HG02885 (cell line): ENCODE measurements around the gene PPP6R3.

Experiments
- ATAC-seq: cut with Tn5 transposase; IDR thresholded peaks from one replicate; pipeline ENCODE4 v1.9.1; 2021; ENCODE audit warnings: mild to moderate bottlenecking; ENCODE audit not compliant: unreplicated experiment, poor library complexity

Gene PPP6R3

DNA sequence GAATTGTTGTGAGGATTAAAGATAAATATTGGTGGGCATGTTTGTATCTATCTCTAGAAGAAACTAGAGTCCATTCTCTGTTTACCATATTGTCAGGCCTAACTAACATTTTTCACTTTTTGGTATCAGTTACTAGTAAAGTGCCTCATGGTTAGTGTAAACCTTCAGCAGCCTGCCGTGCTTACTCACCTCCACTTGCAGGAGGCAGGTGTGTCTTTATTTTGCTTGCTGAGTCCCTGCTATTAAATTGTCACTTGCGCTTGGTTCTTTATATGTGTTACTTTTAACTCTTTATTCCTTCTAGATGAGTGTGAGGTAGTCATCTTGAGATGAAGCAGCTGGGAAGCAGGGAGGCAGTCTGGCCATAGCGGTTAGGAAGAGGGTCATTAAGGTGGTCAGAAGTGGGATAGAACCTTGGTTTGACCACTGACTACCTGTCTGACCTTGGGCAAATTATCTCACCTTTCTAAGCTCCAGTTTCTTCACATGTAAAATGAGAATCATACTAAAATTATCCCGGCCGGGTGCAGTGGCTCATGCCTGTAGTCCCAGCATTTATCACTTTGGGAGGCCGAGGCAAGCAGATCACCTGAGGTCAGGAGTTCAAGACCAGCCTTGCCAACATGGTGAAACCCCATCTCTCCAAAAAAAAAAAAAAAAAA, 21.2 kb downstream of the PPP6R3 start:
- ATAC-seq: no peak

GRCh38 chr11:68488623-68489022, 28.1 kb downstream of the PPP6R3 start:
- ATAC-seq: no peak

DNA sequence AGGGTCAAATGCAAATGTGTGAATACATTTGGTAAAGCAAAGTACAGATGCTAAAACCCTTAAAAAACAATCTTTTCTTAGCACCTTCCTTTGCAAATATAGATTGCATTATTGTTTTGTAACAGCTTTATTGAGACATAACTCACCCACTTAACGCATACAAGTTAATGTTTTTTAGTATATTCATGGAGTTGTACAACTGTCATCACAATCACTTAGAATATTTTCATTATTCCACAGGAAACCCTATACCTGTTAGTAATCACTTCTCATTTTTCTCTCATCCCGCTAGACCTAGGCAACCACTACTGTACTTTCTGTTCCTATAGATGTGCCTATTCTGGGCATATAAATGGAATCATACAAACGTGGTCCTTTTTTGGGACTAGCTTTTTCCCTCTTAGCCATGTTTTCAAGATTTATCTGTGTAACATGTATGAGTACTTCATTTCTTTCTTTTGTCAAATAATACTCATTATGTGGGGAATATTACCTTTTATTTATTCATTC, 34.7 kb downstream of the PPP6R3 start:
- ATAC-seq: no peak

GRCh38 chr11:68495872-68496271, 35.3 kb downstream of the PPP6R3 start:
- ATAC-seq: no peak

GRCh38 chr11:68497761-68498160, 37.2 kb downstream of the PPP6R3 start:
- ATAC-seq: no peak

DNA sequence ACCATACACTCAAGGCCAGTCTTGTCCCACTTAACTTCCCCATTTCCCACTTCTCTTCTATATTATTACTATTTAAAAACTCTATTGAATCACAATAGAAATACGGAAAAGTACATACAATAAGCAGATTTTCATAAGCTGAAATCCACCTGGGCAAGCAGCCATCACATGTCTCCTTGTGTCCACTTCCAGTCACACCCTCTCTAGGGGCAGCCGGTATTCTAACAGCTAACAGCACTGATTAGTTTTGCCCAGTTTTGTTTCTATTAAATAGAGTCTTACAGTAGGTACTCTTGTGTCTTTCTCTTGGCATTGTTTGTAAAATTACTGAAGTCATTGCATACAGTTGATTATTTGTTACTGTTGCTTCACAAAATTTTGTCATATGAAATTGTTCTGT, 37.8 kb downstream of the PPP6R3 start:
- no peak for ATAC-seq

DNA sequence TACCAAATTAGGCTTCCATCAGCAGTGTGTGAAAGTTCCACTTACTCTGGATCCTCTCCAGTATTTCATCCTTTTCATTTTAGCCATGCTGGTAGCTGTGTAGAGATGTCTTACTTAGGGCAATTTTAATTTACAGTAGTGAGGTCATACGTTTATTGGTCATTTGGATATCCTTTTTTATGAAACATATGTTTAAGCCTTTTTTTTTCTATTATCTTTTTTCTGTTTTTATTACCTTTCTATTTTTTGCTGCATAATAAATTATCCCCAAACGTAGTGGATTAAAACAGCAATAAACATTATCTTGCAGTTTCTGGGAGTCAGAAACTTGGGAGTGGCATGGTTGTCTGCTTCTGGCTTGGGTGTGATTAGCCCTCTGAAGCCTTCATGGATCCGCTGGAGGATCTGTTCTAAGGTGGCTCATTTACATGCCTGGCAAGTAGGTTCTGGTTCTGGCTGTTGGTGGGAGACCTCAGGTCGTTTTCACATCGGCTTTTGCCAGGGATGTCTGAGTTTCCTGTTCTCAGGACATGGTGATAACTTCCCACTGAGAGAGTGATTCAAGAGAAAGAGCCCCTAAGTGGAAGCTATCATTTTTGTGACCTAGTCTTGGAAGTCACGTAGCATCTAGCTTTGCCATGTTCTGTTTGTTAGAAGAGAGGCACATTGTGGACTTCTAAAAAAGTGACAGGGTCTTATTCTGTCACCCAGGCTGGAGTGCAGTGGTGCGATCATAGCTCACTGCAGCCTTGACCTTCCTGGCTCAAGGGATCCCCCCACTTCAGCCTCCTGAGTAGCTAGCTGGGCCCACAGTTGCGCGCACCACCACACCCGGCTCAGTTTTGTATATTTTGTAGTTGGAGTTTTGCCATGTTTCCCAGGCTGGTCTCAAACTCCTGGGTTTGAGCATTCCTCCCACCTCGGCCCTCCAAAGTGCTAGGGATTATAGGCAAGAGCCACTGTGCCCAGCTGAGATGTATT, 38.6 kb downstream of the PPP6R3 start:
- ATAC-seq: no peak

GRCh38 chr11:68500206-68500605, 39.7 kb downstream of the PPP6R3 start:
- ATAC-seq: no peak

DNA sequence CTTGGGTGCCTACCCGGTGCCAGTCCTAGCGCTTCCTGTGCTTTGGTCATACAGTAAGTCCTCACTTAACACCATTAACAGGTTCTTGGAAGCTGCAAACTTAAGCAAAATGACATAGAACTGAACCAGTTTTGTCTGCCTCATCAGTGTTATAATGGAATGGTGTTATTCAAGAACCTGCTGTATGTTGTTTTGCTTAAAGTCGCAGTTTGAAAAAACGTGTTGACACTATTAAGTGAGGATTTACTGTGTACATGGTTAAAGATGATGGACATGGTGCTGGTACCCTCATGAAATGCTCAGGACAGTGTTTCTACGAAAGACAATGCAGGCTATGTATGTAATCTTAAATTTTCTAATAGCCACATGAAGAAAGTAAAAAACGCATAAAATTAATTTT, 41.3 kb downstream of the PPP6R3 start:
- no peak for ATAC-seq

GRCh38 chr11:68503251-68503687, 42.7 kb downstream of the PPP6R3 start:
- ATAC-seq: no peak

DNA sequence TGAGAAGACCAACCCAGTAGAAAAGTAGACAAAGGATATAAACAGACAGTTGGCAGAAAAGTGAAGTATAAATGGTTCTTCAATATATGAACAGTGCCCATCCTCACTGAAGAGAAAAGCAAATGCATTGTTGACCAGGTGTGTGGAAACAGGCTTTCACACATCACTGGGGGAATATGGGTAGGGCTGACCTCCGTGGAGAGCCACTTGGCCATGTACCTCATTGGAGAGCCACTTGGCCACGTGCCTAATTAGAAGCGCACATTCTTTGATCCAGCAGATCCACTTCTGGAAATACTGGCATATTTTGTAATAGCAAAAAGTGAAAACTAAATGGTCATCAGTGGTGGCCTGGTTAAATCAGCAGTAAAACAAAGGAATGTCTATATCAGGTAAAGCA, 43.2 kb downstream of the PPP6R3 start:
- ATAC-seq: no peak

DNA sequence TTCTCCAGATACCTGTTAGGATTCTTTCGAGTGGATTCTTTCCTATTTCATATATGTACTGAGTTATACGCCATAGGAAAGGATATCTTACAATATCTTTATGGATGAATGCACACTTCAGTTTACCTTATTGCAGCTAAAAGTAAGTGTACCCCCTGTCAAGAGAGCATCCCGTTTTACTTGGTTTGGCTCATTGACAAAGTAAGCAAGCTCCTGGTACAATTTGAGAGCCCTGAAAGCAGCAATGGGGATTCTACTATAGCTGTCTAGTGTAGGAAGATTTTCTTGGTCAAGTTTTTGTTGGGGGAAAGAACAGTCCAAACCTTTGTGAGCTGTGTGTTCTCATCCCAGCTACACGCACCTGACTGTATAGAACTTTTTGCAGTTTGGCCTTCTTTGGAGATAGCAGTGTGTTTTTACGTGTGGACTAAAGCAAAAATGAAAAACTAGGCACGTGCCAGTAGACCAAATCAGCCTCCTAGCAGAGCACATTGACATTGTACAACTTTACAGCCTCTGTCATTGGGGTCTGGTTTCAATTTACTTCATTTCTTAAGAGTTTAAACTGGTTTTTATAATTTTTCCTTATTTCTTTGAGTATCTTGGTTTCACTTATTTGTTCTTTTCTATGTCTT, 44.0 kb downstream of the PPP6R3 start:
- ATAC-seq: no peak

DNA sequence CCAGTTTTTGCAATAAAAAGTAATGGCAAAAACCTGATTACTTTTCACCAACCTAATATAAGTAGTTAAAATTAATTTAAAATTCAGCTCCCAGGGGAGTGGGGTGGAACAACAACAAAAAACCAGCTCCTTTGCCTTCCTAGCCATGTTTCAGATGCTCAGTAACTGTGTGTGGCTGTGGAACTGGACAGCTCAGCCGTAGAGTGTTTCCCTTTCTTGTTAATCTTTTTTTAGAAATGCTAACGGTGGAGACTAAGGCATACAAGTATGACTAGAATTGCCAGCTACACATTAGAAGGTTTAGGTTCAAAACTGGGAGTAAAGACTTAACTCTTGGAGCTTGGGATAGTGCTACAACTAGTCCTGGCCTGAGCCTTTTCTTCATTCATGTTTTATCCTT, 45.0 kb downstream of the PPP6R3 start:
- no peak for ATAC-seq

GRCh38 chr11:68506908-68507307, 46.4 kb downstream of the PPP6R3 start:
- no peak for ATAC-seq

GRCh38 chr11:68508425-68508824, 47.9 kb downstream of the PPP6R3 start:
- no peak for ATAC-seq

DNA sequence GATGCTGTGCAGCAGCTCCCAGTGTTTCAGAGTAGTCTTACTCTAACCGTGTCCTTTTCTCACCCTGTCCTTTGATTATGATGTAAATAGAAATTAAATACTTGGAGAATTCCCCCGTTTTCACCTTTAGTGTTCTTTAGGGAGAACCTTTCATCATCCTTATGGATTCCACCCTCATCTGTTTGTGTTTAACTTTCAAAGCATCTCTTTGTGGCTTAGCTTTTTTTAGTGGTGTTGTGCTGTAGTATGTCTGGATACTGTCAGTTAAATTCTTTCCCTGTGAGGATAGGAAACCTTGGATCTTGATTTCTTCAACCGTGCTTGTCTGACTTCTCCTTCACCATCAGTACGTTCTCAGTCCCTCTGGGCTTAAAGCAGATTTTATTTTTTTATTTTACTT, 48.5 kb downstream of the PPP6R3 start:
- ATAC-seq: no peak

- ATAC-seq: no peak
Measured at GRCh38 chr11:68513930-68514487, 53.5 kb downstream of the PPP6R3 start.

DNA sequence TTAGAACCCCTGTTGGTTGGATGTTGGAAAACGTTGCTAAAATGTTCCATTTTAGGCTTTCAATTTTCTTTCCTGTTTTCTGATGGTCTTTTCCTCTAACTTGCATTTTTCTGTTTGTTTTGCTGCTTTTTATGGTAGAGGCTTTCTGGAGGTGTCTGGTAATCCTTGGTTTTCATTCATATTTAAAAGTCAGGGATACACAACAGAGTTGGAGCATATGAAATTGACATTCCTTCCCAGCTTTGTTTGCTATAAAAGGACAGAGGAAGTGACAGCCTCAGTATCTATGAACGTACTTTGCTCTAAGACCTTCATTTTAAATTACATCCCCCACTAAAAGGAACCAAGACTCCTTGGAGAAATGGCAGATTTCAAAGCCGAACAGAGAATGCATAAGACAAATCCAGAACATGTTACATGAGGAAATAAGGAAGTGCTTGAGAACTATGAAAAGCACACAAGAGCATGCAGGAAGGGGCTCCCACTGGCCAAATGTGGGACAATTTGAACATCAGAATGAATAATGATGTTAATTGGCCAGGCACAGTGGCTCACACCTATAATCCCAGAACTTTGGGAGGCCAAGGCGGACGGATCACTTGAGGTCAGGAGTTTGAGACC, 56.7 kb downstream of the PPP6R3 start:
- no peak for ATAC-seq

GRCh38 chr11:68518191-68518590, 57.6 kb downstream of the PPP6R3 start:
- ATAC-seq: no peak

GRCh38 chr11:68521969-68522652, 61.6 kb downstream of the PPP6R3 start:
- ATAC-seq: no peak
